ENCODE data around the gene PARD3B. TPM values are rescaled to one million over a fixed set of nuclear protein-coding genes. Genes with fewer than 3 reads are reported as not detected.

Gene PARD3B
- total RNA-seq, 1 experiment from 2014 or later = 7.6 TPM

- H3K27me3 ChIP-seq (replicated peaks; ENCODE audit: insufficient read depth, low read depth, low read length, poor library complexity) = no peaks in the 10 kb centered on the region
- intact Hi-C loops (cut with micrococcal nuclease; ENCODE audit: unreplicated experiment) = no loop called here
- ChIA-PET CTCF (no interaction called here), POLR2A (ENCODE audit: low non-redundant PET) (no interaction called here)
- no peak overlapping the region for H3K27ac ChIP-seq (ENCODE audit: low read depth, low read length, poor library complexity, severe bottlenecking)
- no peak for TF ChIP-seq CTCF (conservative IDR thresholded peaks at IDR 0.05; ENCODE audit: low read depth, low read length)
- TF ChIP-seq EZH2 (IDR thresholded peaks at IDR 0.05; ENCODE audit: borderline replicate concordance, low read depth, low read length, poor library complexity, severe bottlenecking) = no peak
- no peaks in the 10 kb centered on the region for H3K36me3 ChIP-seq (ENCODE audit: insufficient read depth, low read length, poor library complexity, severe bottlenecking)
- no peaks in the 10 kb centered on the region for H3K4me1 ChIP-seq (ENCODE audit: insufficient read depth, low read length, poor library complexity, severe bottlenecking)
- no peak for DNase-seq (ENCODE audit: low spot score)
- no peak overlapping the region for H3K4me3 ChIP-seq (ENCODE audit: low read depth, low read length, poor library complexity, severe bottlenecking)
- no peaks in the 10 kb centered on the region for H3K9me3 ChIP-seq (ENCODE audit: low read depth, low read length, poor library complexity, severe bottlenecking)
- BruUV-seq (replicated peaks) = no TSS peak
These were observed 206.2 kb downstream of the PARD3B start for GRCh38 chr2:204751472-204751871.

- Histone ChIP-seq H3K27me3 (replicated peaks; ENCODE audit: insufficient read depth, low read depth, low read length, poor library complexity) (no peaks in the 10 kb centered on the region), H3K4me1 (ENCODE audit: insufficient read depth, low read length, poor library complexity, severe bottlenecking) (no peaks in the 10 kb centered on the region), H3K9me3 (ENCODE audit: low read depth, low read length, poor library complexity, severe bottlenecking) (no peaks in the 10 kb centered on the region), H3K36me3 (ENCODE audit: insufficient read depth, low read length, poor library complexity, severe bottlenecking) (no peaks in the 10 kb centered on the region), H3K27ac (ENCODE audit: low read depth, low read length, poor library complexity, severe bottlenecking) (peak overlapping the region; percentile 51), H3K4me3 (ENCODE audit: low read depth, low read length, poor library complexity, severe bottlenecking) (no peak overlapping the region)
- intact Hi-C loops (cut with micrococcal nuclease; ENCODE audit: unreplicated experiment) = no loop called here
- DNase-seq (ENCODE audit: low spot score) = peak; percentile 13
- POLR2A ChIA-PET (ENCODE audit: low non-redundant PET) = no interaction called here
- TF ChIP-seq EZH2 (IDR thresholded peaks at IDR 0.05; ENCODE audit: borderline replicate concordance, low read depth, low read length, poor library complexity, severe bottlenecking) (no peak), CTCF (conservative IDR thresholded peaks at IDR 0.05; ENCODE audit: low read depth, low read length) (no peak)
- BruUV-seq (replicated peaks) = no TSS peak
- CTCF ChIA-PET = no interaction called here
These were observed 208.6 kb downstream of the PARD3B start for GRCh38 chr2:204753841-204754240.

GRCh38 chr2:204754898-204755297 is 209.6 kb downstream of the PARD3B start:
- ChIA-PET POLR2A (ENCODE audit: low non-redundant PET) (no interaction called here), CTCF (no interaction called here)
- Histone ChIP-seq H3K4me1 (ENCODE audit: insufficient read depth, low read length, poor library complexity, severe bottlenecking) (no peaks in the 10 kb centered on the region), H3K27me3 (replicated peaks; ENCODE audit: insufficient read depth, low read depth, low read length, poor library complexity) (no peaks in the 10 kb centered on the region), H3K4me3 (ENCODE audit: low read depth, low read length, poor library complexity, severe bottlenecking) (no peak overlapping the region), H3K36me3 (ENCODE audit: insufficient read depth, low read length, poor library complexity, severe bottlenecking) (no peaks in the 10 kb centered on the region), H3K27ac (ENCODE audit: low read depth, low read length, poor library complexity, severe bottlenecking) (no peak overlapping the region), H3K9me3 (ENCODE audit: low read depth, low read length, poor library complexity, severe bottlenecking) (no peaks in the 10 kb centered on the region)
- DNase-seq (ENCODE audit: low spot score) = no peak
- intact Hi-C loops (cut with micrococcal nuclease; ENCODE audit: unreplicated experiment) = no loop called here
- no TSS peak for BruUV-seq (replicated peaks)
- TF ChIP-seq CTCF (conservative IDR thresholded peaks at IDR 0.05; ENCODE audit: low read depth, low read length) (no peak), EZH2 (IDR thresholded peaks at IDR 0.05; ENCODE audit: borderline replicate concordance, low read depth, low read length, poor library complexity, severe bottlenecking) (no peak)

All from A673 (cell line).